HCT116 (cell line): ENCODE measurements around the gene PMF1. TPM values are rescaled to one million over a fixed set of nuclear protein-coding genes. Genes with fewer than 3 reads are reported as not detected.
A peak's percentile ranks its signal among the peaks of the same experiment; 100 is the strongest.

Source experiments
- ATAC-seq: fragments of 200-7000 bp; cut with Tn5 transposase; 2 replicates; pipeline ENCODE4 v1.9.1; 2020; ENCODE audit warnings: mild to moderate bottlenecking, moderate library complexity
- BruUV-seq: library from RNA; stranded (reverse); fragments of 400-500 nt; replicated peaks from 2 replicates; lab custom pipeline; 2021; lab: Mats Ljungman, UMichigan
- CTCF ChIA-PET: fragments of 300-600 bp; sonication (Branson Sonifier 250); formaldehyde crosslinking; loops from one replicate; lab custom pipeline; 2021; ENCODE audit warnings: antibody characterized with exemption; lab: Charles Lee
- POLR2A ChIA-PET: fragments of 300-600, 350-600 bp; sonication (Branson Sonifier 250); formaldehyde crosslinking; loops from one replicate; lab custom pipeline; 2021; ENCODE audit warnings: antibody characterized with exemption; lab: Charles Lee
- RAD21 ChIA-PET, 2 experiments: fragments of 300-600 bp; sonication (Branson Sonifier 250); formaldehyde crosslinking; loops; one replicate each; lab custom pipeline; 2023; ENCODE audit warnings: low total read pairs in 2 of 2; ENCODE audit not compliant: uncharacterized antibody in 2 of 2, unreplicated experiment in 2 of 2, low non-redundant PET in 1 of 2; lab: Charles Lee
- DNase-seq: peaks from one replicate; pipeline ENCODE4 v3.0.0-alpha.2; 2010; ENCODE audit warnings: low read depth, low spot score
- H2AFZ ChIP-seq: fragments of 200-600 bp; shearing (Covaris generic), sonication (generic); 2 replicates; pipeline ENCODE4 v1.6.1; 2017; ENCODE audit warnings: low read depth, mixed run types, mixed read lengths, antibody characterized with exemption, low read length; ENCODE audit not compliant: poor library complexity, severe bottlenecking
- H3K27ac ChIP-seq: 2 replicates; pipeline ENCODE4 v1.5.1; 2012; ENCODE audit warnings: low read depth, low read length
- H3K27me3 ChIP-seq: fragments of 200-600 bp; sonication (generic); 2 replicates; pipeline ENCODE4 v1.6.1; 2016; ENCODE audit warnings: mixed run types, low read length, mixed read lengths; ENCODE audit not compliant: insufficient read depth
- H3K36me3 ChIP-seq, 2 experiments: fragments of 200-500 bp in 1 of 2; fragments of 200-600 bp in 1 of 2; sonication (Bioruptor generic) in 1 of 2; sonication (generic) in 1 of 2; 2 replicates each; pipeline versions ENCODE4 v1.5.1 to v1.6.1; 2014 to 2016; ENCODE audit warnings: low read length in 2 of 2, inconsistent platforms in 1 of 2, mixed read lengths in 1 of 2, mixed run types in 1 of 2; ENCODE audit not compliant: insufficient read depth in 2 of 2, control insufficient read depth in 1 of 2
- H3K4me1 ChIP-seq, 2 experiments: fragments of 200-600 bp in 1 of 2; sonication (generic) in 1 of 2; 2 replicates each; pipeline versions ENCODE4 v1.5.1 to v1.6.1; 2012 to 2017; ENCODE audit warnings: low read length in 2 of 2, inconsistent platforms in 1 of 2, mild to moderate bottlenecking in 1 of 2, mixed read lengths in 1 of 2, mixed run types in 1 of 2, moderate library complexity in 1 of 2; ENCODE audit not compliant: insufficient read depth in 2 of 2, control insufficient read depth in 1 of 2
- H3K4me2 ChIP-seq: fragments of 200-600 bp; sonication (generic); 2 replicates; pipeline ENCODE4 v1.6.1; 2017; ENCODE audit warnings: mixed run types, low read length, mixed read lengths
- H3K4me3 ChIP-seq, 2 experiments: fragments of 200-600 bp in 1 of 2; sonication (generic) in 1 of 2; replicated peaks in 1 of 2; 2 replicates each; pipeline ENCODE4 v1.5.1; 2011 to 2016; ENCODE audit warnings: low read length in 2 of 2, control low read depth in 1 of 2, low read depth in 1 of 2, mild to moderate bottlenecking in 1 of 2, mixed read lengths in 1 of 2, mixed run types in 1 of 2
- H3K79me2 ChIP-seq: fragments of 200-600 bp; sonication (generic); 2 replicates; pipeline ENCODE4 v1.6.1; 2017; ENCODE audit warnings: mild to moderate bottlenecking, mixed run types, low read length, moderate library complexity, mixed read lengths; ENCODE audit not compliant: insufficient read depth
- H3K9ac ChIP-seq: fragments of 200-600 bp; sonication (generic); 2 replicates; pipeline ENCODE4 v1.6.1; 2016; ENCODE audit warnings: low read length, mixed read lengths
- H3K9me2 ChIP-seq: fragments of 200-600 bp; sonication (generic), shearing (Covaris generic); 2 replicates; pipeline ENCODE4 v1.6.1; 2017; ENCODE audit warnings: mixed run types, mild to moderate bottlenecking, moderate library complexity; ENCODE audit not compliant: insufficient read depth
- H3K9me3 ChIP-seq, 2 experiments: fragments of 200-500 bp in 1 of 2; fragments of 200-600 bp in 1 of 2; sonication (Bioruptor generic) in 1 of 2; sonication (generic) in 1 of 2; 2 replicates each; pipeline ENCODE4 v1.6.1; 2014 to 2017; ENCODE audit warnings: low read length in 2 of 2, mixed read lengths in 2 of 2, inconsistent platforms in 1 of 2, low read depth in 1 of 2, mild to moderate bottlenecking in 1 of 2, mixed run types in 1 of 2, moderate library complexity in 1 of 2; ENCODE audit not compliant: control insufficient read depth in 1 of 2, insufficient read depth in 1 of 2
- H4K20me1 ChIP-seq: fragments of 200-600 bp; sonication (generic), shearing (Covaris generic); 2 replicates; pipeline ENCODE4 v1.6.1; 2017; ENCODE audit warnings: mixed run types, mild to moderate bottlenecking, moderate library complexity; ENCODE audit not compliant: insufficient read depth
- ATF3 ChIP-seq: IDR thresholded peaks from 2 replicates; pipeline ENCODE4 v1.6.1; 2012
- CBX3 ChIP-seq: IDR thresholded peaks from 2 replicates; pipeline ENCODE4 v1.6.1; 2012; ENCODE audit warnings: low read depth
- CEBPB ChIP-seq: IDR thresholded peaks from 2 replicates; pipeline ENCODE4 v1.6.1; 2012; ENCODE audit warnings: low read depth
- CTCF ChIP-seq, 3 experiments: fragments of 200-600 bp in 1 of 3; sonication (generic) in 1 of 3; IDR thresholded peaks in 2 of 3; conservative IDR thresholded peaks in 1 of 3; 2 replicates each; pipeline ENCODE4 v1.5.1; 2012 to 2017; ENCODE audit warnings: low read depth in 2 of 3, low read length in 2 of 3, antibody characterized with exemption in 1 of 3, borderline replicate concordance in 1 of 3, control low read depth in 1 of 3, mild to moderate bottlenecking in 1 of 3, mixed read lengths in 1 of 3, mixed run types in 1 of 3, moderate library complexity in 1 of 3; ENCODE audit not compliant: insufficient read depth in 1 of 3
- EGR1 ChIP-seq: IDR thresholded peaks from 2 replicates; pipeline ENCODE4 v1.6.1; 2012; ENCODE audit warnings: low read depth
- ELF1 ChIP-seq: IDR thresholded peaks from 2 replicates; pipeline ENCODE4 v1.6.1; 2012; ENCODE audit warnings: low read depth, borderline replicate concordance
- EZH2phosphoT487 ChIP-seq: fragments of 200-600 bp; IDR thresholded peaks from 2 replicates; pipeline ENCODE4 v1.6.1; 2018; ENCODE audit warnings: antibody characterized with exemption, borderline replicate concordance
- JUND ChIP-seq: IDR thresholded peaks from 2 replicates; pipeline ENCODE4 v1.6.1; 2012
- POLR2AphosphoS5 ChIP-seq: IDR thresholded peaks from 2 replicates; pipeline ENCODE4 v1.6.1; 2011; ENCODE audit warnings: mild to moderate bottlenecking, low read depth, low read length, moderate library complexity
- RAD21 ChIP-seq: IDR thresholded peaks from 2 replicates; pipeline ENCODE4 v1.6.1; 2012; ENCODE audit warnings: low read depth, mild to moderate bottlenecking
- REST ChIP-seq: IDR thresholded peaks from 2 replicates; pipeline ENCODE4 v1.6.1; 2012; ENCODE audit warnings: low read depth
- SIN3A ChIP-seq: IDR thresholded peaks from 2 replicates; pipeline ENCODE4 v1.6.1; 2012; ENCODE audit warnings: low read depth
- SP1 ChIP-seq: IDR thresholded peaks from 2 replicates; pipeline ENCODE4 v1.6.1; 2012; ENCODE audit warnings: low read depth
- SRF ChIP-seq: IDR thresholded peaks from 2 replicates; pipeline ENCODE4 v1.6.1; 2012; ENCODE audit warnings: low read depth
- TCF7L2 ChIP-seq: IDR thresholded peaks from 2 replicates; pipeline ENCODE4 v1.7.0; 2011; ENCODE audit warnings: borderline replicate concordance, inconsistent platforms; ENCODE audit not compliant: insufficient read depth, insufficient read length; ENCODE audit errors: extremely low read depth
- ZFX ChIP-seq: fragments of 450-650 bp; IDR thresholded peaks from 2 replicates; pipeline ENCODE4 v1.6.1; 2017
- intact Hi-C: fragments of 100-400 bp; cut with micrococcal nuclease; formaldehyde crosslinking; loops from 2 replicates; pipeline ENCODE4 v1.10.0; 2022
- total RNA-seq: library from RNA; stranded (reverse); gene quantifications from one replicate; pipeline ENCODE4 v1.2.1, GENCODE V29; 2021; ENCODE audit not compliant: unreplicated experiment
- TF ChIP-seq, protein P1 (sequence below): IDR thresholded peaks from 2 replicates; pipeline ENCODE4 v1.6.1; 2011; ENCODE audit warnings: mild to moderate bottlenecking, low read length, moderate library complexity; ENCODE audit not compliant: insufficient replicate concordance; ENCODE audit errors: extremely low read depth

Gene PMF1
- total RNA-seq, 1 experiment from 2014 or later, result 52.6 TPM

DNA sequence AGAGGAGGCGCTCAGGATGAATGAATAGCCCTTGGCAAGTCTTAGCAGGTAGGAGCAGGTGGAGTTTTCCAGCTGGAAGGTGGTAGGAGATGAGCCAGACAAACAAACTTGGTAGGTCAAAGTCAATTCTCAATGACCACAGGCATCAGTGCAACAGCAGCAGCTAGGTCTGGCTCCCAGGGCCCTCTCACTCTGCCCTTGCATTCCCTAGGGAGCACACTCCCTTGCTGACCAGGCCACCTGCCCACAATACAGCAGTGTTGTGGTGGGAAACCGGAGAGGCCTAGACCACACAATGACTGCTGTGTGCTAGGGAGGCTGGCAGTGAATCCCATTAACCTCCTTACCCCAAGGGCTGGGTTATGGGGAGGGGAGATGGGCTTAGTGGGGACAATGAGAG is 48.1 kb downstream of the PMF1 start (continued):
- TF ChIP-seq ZFX (no peak), TCF7L2 (no peak), JUND (no peak), SRF (no peak), REST (no peak), EZH2phosphoT487 (no peak), EGR1 (no peak)

DNA sequence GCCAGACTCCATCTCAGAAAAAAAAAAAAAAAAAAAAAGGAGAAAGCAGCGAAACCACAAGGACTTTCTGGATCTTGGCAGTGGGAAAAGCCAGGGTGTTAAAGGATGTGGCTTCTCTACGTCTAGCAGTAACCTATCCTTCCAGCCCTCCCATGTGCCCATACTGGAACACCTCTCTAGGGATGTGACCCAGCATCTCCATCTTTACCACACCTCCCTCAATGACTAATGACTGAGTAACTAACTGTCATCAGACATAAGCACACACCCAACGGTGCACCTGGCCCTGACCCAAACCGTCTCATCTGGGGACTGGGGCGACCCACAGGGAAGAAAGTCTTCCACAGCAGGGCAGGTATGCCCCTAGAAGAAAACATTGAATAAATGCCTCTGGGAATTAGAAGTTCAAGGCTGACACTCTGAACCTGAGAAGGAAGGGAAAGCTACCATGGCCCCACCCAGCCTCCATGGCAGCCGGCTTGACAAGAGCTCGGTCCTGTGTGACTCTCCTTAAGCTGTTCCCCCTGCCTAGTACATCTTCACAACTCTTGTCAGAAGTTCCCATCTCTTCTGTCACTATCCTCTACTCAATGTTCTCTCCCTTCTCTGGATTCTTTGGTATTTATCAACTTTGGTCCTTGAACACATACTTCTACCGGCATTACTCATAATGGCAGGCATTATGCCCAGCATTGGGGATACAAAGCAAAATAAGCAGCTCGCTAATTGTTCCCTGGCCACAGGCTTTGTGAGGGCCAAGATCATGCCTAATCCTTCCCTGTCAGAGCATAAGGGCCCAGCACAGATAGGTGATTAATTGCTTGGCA is 49.9 kb downstream of the PMF1 start:
- Histone ChIP-seq H3K36me3 (peaks cover 71 to 83% of the 10 kb centered on the region in 2 experiments), H3K27ac (0 out of 2 replicates have a peak overlapping the region, but pooled peaks have one; percentile 10), H3K4me2 (peak overlapping the region; percentile 43; the same call in 1 of the 2 replicates), H3K9me3 (no peaks in the 10 kb centered on the region), H3K9ac (no peak overlapping the region), H2AFZ (no peak overlapping the region), H4K20me1 (no peaks in the 10 kb centered on the region; the same call in 1 of the 2 replicates), H3K27me3 (no peaks in the 10 kb centered on the region), H3K79me2 (peaks cover 11% of the 10 kb centered on the region; the same call in 1 of the 2 replicates), H3K4me1 (peaks cover 0 to 16% of the 10 kb centered on the region in 2 experiments; a peak in 2 of 4 replicates), H3K4me3 (no peak overlapping the region), H3K9me2 (no peaks in the 10 kb centered on the region)
- intact Hi-C loops, result no loop called here
- POLR2A ChIA-PET, result no interaction called here
- peak; percentile 79 for ATAC-seq
- RAD21 ChIA-PET, result no interaction called here
- CTCF ChIA-PET, result no interaction called here
- DNase-seq, result no peak
- BruUV-seq, result no TSS peak
- TF ChIP-seq ELF1 (no peak), SIN3A (peak; percentile 26; the same call in 1 of the 2 replicates), CTCF (IDR thresholded peaks at IDR 0.05 in 2 of 3, conservative IDR thresholded peaks at IDR 0.05 in 1 of 3; ENCODE audit: borderline replicate concordance in 1 of 3, insufficient read depth in 1 of 3, low read depth in 2 of 3, low read length in 2 of 3) (no peak), TCF7L2 (no peak), CEBPB (no peak), SP1 (no peak), RAD21 (no peak), CBX3 (no peak), EZH2phosphoT487 (no peak), EGR1 (no peak), POLR2AphosphoS5 (no peak), ATF3 (no peak)
- TF ChIP-seq, protein P1, sequence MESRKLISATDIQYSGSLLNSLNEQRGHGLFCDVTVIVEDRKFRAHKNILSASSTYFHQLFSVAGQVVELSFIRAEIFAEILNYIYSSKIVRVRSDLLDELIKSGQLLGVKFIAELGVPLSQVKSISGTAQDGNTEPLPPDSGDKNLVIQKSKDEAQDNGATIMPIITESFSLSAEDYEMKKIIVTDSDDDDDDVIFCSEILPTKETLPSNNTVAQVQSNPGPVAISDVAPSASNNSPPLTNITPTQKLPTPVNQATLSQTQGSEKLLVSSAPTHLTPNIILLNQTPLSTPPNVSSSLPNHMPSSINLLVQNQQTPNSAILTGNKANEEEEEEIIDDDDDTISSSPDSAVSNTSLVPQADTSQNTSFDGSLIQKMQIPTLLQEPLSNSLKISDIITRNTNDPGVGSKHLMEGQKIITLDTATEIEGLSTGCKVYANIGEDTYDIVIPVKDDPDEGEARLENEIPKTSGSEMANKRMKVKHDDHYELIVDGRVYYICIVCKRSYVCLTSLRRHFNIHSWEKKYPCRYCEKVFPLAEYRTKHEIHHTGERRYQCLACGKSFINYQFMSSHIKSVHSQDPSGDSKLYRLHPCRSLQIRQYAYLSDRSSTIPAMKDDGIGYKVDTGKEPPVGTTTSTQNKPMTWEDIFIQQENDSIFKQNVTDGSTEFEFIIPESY, result no peak
